Spleen (tissue), 11 donors: ENCODE results near the gene LINGO1. TPM values are rescaled to one million over a fixed set of nuclear protein-coding genes. Genes with fewer than 3 reads are reported as not detected.

ENCODE experiments used
- DNase-seq: peaks from one replicate; pipeline ENCODE4 v3.0.0-alpha.2; 2020
- H3K27ac ChIP-seq, 8 donors: fragments of 200-600 bp; sonication (generic) in 7 of 8; 1 replicate in 4 of 8; 2 replicates in 4 of 8; pipeline versions ENCODE4 v1.5.0 to v1.8.0; 2016 to 2021; ENCODE audit warnings: inconsistent platforms in 4 of 8, mild to moderate bottlenecking in 4 of 8, moderate library complexity in 1 of 8
- H3K27me3 ChIP-seq, 7 donors: fragments of 200-600 bp; sonication (generic) in 6 of 7; replicated peaks in 1 of 7; 1 replicate in 4 of 7; 2 replicates in 3 of 7; pipeline versions ENCODE4 v1.5.0 to v1.8.0; 2016 to 2021; ENCODE audit warnings: inconsistent platforms in 3 of 7, mild to moderate bottlenecking in 1 of 7
- H3K36me3 ChIP-seq, 6 donors: fragments of 200-600 bp; sonication (generic) in 5 of 6; 1 replicate in 4 of 6; 2 replicates in 2 of 6; pipeline versions ENCODE4 v1.5.0 to v1.8.0; 2016 to 2021; ENCODE audit warnings: inconsistent platforms in 2 of 6
- H3K4me1 ChIP-seq, 6 donors: fragments of 200-600 bp; sonication (generic) in 5 of 6; 1 replicate in 3 of 6; 2 replicates in 3 of 6; pipeline versions ENCODE4 v1.5.0 to v1.8.0; 2016 to 2021; ENCODE audit warnings: inconsistent platforms in 3 of 6
- H3K4me3 ChIP-seq, 8 donors: fragments of 200-600 bp; sonication (generic) in 7 of 8; 1 replicate in 4 of 8; 2 replicates in 4 of 8; pipeline versions ENCODE4 v1.5.0 to v1.8.0; 2016 to 2021; ENCODE audit warnings: inconsistent platforms in 4 of 8, mild to moderate bottlenecking in 4 of 8, moderate library complexity in 2 of 8
- H3K9me3 ChIP-seq, 8 donors: fragments of 200-600 bp; sonication (generic) in 7 of 8; 1 replicate in 4 of 8; 2 replicates in 4 of 8; pipeline versions ENCODE4 v1.5.0 to v1.8.0; 2016 to 2021; ENCODE audit warnings: inconsistent platforms in 4 of 8
- CTCF ChIP-seq, 11 experiments: fragments of 200-600 bp in 7 of 11; fragments of 450-650 bp in 4 of 11; sonication (generic) in 4 of 11; IDR thresholded peaks in 8 of 11; conservative IDR thresholded peaks in 3 of 11; 1 replicate in 7 of 11; 2 replicates in 4 of 11; pipeline versions ENCODE4 v1.4.0 to v1.8.0; 2016 to 2021; ENCODE audit warnings: antibody characterized with exemption in 11 of 11, inconsistent platforms in 4 of 11, mild to moderate bottlenecking in 1 of 11
- POLR2A ChIP-seq, 3 donors: fragments of 450-650 bp; IDR thresholded peaks; one replicate each; pipeline ENCODE4 v1.5.1; 2017; ENCODE audit warnings: antibody characterized with exemption in 3 of 3, mild to moderate bottlenecking in 1 of 3
- POLR2AphosphoS5 ChIP-seq, 3 donors: sonication (generic); formaldehyde crosslinking; IDR thresholded peaks; one replicate each; pipeline ENCODE4 v1.5.1; 2017; ENCODE audit warnings: antibody characterized with exemption in 3 of 3
- WGBS, 5 donors: extraction: QIAGEN DNeasy Blood & Tissue Kit in 3 of 5; methylation state at CpG; one replicate each; pipeline versions ENCODE4 v1.1.5 to v1.1.7; 2013 to 2018; 5-methylcytosine and 5-hydroxymethylcytosine counted together
- intact Hi-C: fragments of 100-400 bp; cut with DNase I; formaldehyde crosslinking; loops from one replicate; pipeline ENCODE4 v1.15.0; 2023; ENCODE audit warnings: low total_unique reads
- polyA plus RNA-seq, 3 donors: library from polyadenylated mRNA; stranded (reverse); fragments of 200-250 nt; gene quantifications; one replicate each; pipeline ENCODE4 v1.2.1, GENCODE V29; 2013
- total RNA-seq, 7 donors: library from RNA; depleted of rRNA in 3 of 7; stranded (reverse); fragments of >200 nt in 3 of 7; fragmentation: NEBNext Ultra II Directional in 4 of 7; extraction: Animal tissue kit (Norgen Biotek cat#: 25700) in 4 of 7; gene quantifications; one replicate each; pipeline versions ENCODE4 v1.1.0 to v1.2.1, GENCODE V29; 2016 to 2021
- donor health status: healthy with polysubstance abuse.
- donor health status: DM: no; HTN: no; CAD: no; lungs with moderate emphysema.
- donor health status: DM: no; HTN: no; CAD: no.
- donor health status: Bipolar disorder and iron deficiency.
- donor health status: healthy.
- donor health status: DM: no; HTN: no; CAD: no.
- donor health status: DM: yes; HTN: yes; CAD: no.

Gene LINGO1
- total and polyA plus RNA-seq, 10 donors: 0.46 to 7.3 (median 2.7) TPM

GRCh38 chr15:77630956-77631744 is 1.6 kb downstream of the LINGO1 start:
- no peaks in the 10 kb centered on the region for H3K9me3 ChIP-seq
- no peak for DNase-seq
- no peaks in the 10 kb centered on the region for H3K36me3 ChIP-seq
- peaks cover 8 to 68% (median 47%) of the 10 kb centered on the region in 7 donors for H3K27me3 ChIP-seq
- TF ChIP-seq POLR2A (IDR thresholded peaks at IDR 0.05) (no peak), POLR2AphosphoS5 (IDR thresholded peaks at IDR 0.05) (no peak), CTCF (IDR thresholded peaks at IDR 0.05 in 8 of 11, conservative IDR thresholded peaks at IDR 0.05 in 3 of 11) (peak in 5 of 11 experiments; percentile 13 to 50 (median 35))
- intact Hi-C loops: loop anchor here (10.0 kb wide), 1 partner anchor 194 kb away; no protein-coding TSS in a partner anchor
- WGBS, 5 donors: 22 to 26% (median 24%) methylated on average over 12 to 20 of the region's 20 CpGs
- H3K4me3 ChIP-seq: peak overlapping the region in 7 of 8 donors; percentile 26 to 73 (median 38)
- H3K27ac ChIP-seq: no peak overlapping the region
- H3K4me1 ChIP-seq: peaks cover 12 to 47% (median 33%) of the 10 kb centered on the region in 6 donors

GRCh38 chr15:77630056-77630455 is 2.7 kb downstream of the LINGO1 start:
- DNase-seq: no peak
- peaks cover 12 to 46% (median 33%) of the 10 kb centered on the region in 6 donors for H3K4me1 ChIP-seq
- peaks cover 6 to 57% (median 38%) of the 10 kb centered on the region in 7 donors for H3K27me3 ChIP-seq
- intact Hi-C loops: loop anchor here (10.0 kb wide), 1 partner anchor 195 kb away; no protein-coding TSS in a partner anchor
- TF ChIP-seq POLR2AphosphoS5 (IDR thresholded peaks at IDR 0.05): no peak
- no peak for TF ChIP-seq CTCF (IDR thresholded peaks at IDR 0.05 in 8 of 11, conservative IDR thresholded peaks at IDR 0.05 in 3 of 11)
- TF ChIP-seq POLR2A (IDR thresholded peaks at IDR 0.05): no peak
- no peak overlapping the region for H3K27ac ChIP-seq
- no peaks in the 10 kb centered on the region for H3K36me3 ChIP-seq
- no peak overlapping the region for H3K4me3 ChIP-seq
- H3K9me3 ChIP-seq: no peaks in the 10 kb centered on the region
- WGBS, 5 donors: 70 to 86% (median 83%) methylated on average over 9 of the region's 9 CpGs

GRCh38 chr15:77629070-77630030 is 3.4 kb downstream of the LINGO1 start:
- H3K27me3 ChIP-seq: peaks cover 4 to 50% (median 31%) of the 10 kb centered on the region in 7 donors
- no peak overlapping the region for H3K27ac ChIP-seq
- no peaks in the 10 kb centered on the region for H3K9me3 ChIP-seq
- intact Hi-C loops: loop anchor here (10.0 kb wide), 1 partner anchor 195 kb away; no protein-coding TSS in a partner anchor
- no peak for TF ChIP-seq POLR2AphosphoS5 (IDR thresholded peaks at IDR 0.05)
- no peak for TF ChIP-seq CTCF (IDR thresholded peaks at IDR 0.05 in 8 of 11, conservative IDR thresholded peaks at IDR 0.05 in 3 of 11)
- DNase-seq: no peak
- WGBS, 5 donors: 85 to 95% (median 88%) methylated on average over 8 of the region's 8 CpGs
- no peaks in the 10 kb centered on the region for H3K36me3 ChIP-seq
- H3K4me3 ChIP-seq: no peak overlapping the region
- H3K4me1 ChIP-seq: peaks cover 12 to 39% (median 27%) of the 10 kb centered on the region in 6 donors
